ENCODE measurements around the gene WDCP.

Gene WDCP

GRCh38 chr2:24021122-24021998, 25.8 kb downstream of the WDCP start:
- peak; percentile 37; the same call in 1 of the 2 replicates for TF ChIP-seq CTCF (IDR thresholded peaks at IDR 0.05)
- TF ChIP-seq ZFX (IDR thresholded peaks at IDR 0.05; ENCODE audit: borderline replicate concordance) = no peak
- H3K27ac ChIP-seq = no peak overlapping the region

GRCh38 chr2:24020244-24020643, 26.9 kb downstream of the WDCP start:
- no peak overlapping the region for H3K27ac ChIP-seq
- TF ChIP-seq CTCF (IDR thresholded peaks at IDR 0.05) (no peak), ZFX (IDR thresholded peaks at IDR 0.05; ENCODE audit: borderline replicate concordance) (no peak)

- TF ChIP-seq ZFX (IDR thresholded peaks at IDR 0.05; ENCODE audit: borderline replicate concordance) (no peak), CTCF (IDR thresholded peaks at IDR 0.05) (no peak)
- no peak overlapping the region for H3K27ac ChIP-seq
Observed at GRCh38 chr2:24019729-24020128, 27.5 kb downstream of the WDCP start.

GRCh38 chr2:24018241-24018640, 28.9 kb downstream of the WDCP start:
- TF ChIP-seq ZFX (IDR thresholded peaks at IDR 0.05; ENCODE audit: borderline replicate concordance) = no peak
- H3K27ac ChIP-seq = no peak overlapping the region

GRCh38 chr2:24017711-24018110, 29.5 kb downstream of the WDCP start:
- TF ChIP-seq CTCF (IDR thresholded peaks at IDR 0.05) = no peak
- TF ChIP-seq ZFX (IDR thresholded peaks at IDR 0.05; ENCODE audit: borderline replicate concordance) = no peak

GRCh38 chr2:24016853-24017703, 30.1 kb downstream of the WDCP start:
- H3K27ac ChIP-seq = no peak overlapping the region
- TF ChIP-seq CTCF (IDR thresholded peaks at IDR 0.05) (no peak), ZFX (IDR thresholded peaks at IDR 0.05; ENCODE audit: borderline replicate concordance) (no peak)

More at GRCh38 chr2:24017711-24018110, 29.5 kb downstream of the WDCP start:
- no peak overlapping the region for H3K27ac ChIP-seq

- no peak for TF ChIP-seq CTCF (IDR thresholded peaks at IDR 0.05)
- TF ChIP-seq ZFX (IDR thresholded peaks at IDR 0.05; ENCODE audit: borderline replicate concordance) = no peak
- H3K27ac ChIP-seq = peak overlapping the region; percentile 13; the same call in 1 of the 2 replicates
Observed at GRCh38 chr2:24016376-24016761, 30.8 kb downstream of the WDCP start.
